GM11168 (cell line): ENCODE measurements around the gene PRKAA2.

Experiments
- in situ Hi-C: fragments of 300-500 bp; cut with MboI; formaldehyde crosslinking; loops from one replicate; pipeline ENCODE4 v1.12.0; 2022; ENCODE audit warnings: low sequenced_read_pairs; ENCODE audit not compliant: unreplicated experiment

Gene PRKAA2

GRCh38 chr1:56709995-56710394 lies 64.9 kb downstream of the PRKAA2 start:
- in situ Hi-C loops: no loop called here

DNA sequence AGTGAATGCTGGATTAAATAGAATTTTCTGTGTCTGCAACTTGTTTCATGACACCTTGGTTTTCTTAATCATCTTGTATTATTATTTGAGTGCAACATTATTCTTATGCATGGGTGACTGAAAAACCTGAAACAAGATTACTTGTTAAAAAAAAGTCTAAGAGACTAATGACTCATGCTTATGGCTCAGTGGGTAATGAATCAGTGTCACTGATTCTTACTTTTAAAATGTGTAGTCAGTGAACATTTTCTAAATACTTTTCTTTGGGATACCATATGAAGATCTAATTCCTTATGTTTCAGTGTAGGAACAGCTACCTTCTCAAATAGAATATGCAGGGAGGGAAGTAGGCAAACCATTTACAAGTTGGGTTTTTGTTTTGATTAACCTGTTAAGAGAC lies 65.5 kb downstream of the PRKAA2 start:
- in situ Hi-C loops: no loop called here

DNA sequence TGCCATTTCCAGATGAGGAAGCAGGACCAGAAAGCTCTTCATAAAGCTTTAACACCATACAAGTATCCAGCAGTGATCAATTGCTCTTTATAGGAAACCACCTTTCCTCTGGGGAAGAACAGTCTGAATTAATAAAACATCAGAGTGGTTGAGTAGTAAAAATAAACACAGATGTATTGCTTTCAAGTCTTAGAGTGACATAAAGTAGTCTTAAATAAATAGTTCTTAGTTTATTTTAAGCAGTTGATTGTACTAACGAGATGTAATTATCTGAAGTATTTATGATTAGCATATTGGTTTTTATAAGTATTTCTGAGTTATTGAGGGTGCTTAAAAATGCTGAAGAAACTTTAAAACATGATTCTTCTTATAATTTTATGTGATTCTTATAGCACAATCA lies 67.0 kb downstream of the PRKAA2 start:
- in situ Hi-C loops: no loop called here

DNA sequence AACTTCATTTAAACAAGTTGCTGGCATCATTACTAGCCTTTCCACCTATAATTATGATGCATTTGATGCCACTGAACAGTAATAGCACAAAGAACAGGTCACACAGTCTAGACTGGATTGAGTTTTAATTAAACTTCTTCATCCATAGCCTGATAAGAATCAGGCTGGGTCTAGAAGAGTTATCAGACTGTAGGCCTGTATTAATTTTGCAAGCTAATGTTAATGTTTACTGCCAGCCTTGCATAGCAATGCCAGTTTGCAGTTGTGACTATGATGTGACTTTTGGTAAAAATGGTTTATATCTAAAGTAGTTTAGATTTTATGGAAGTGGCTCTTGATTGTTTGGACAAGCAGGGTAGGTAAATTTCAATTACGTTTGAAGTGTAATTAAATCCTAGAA lies 68.0 kb downstream of the PRKAA2 start:
- in situ Hi-C loops: no loop called here

DNA sequence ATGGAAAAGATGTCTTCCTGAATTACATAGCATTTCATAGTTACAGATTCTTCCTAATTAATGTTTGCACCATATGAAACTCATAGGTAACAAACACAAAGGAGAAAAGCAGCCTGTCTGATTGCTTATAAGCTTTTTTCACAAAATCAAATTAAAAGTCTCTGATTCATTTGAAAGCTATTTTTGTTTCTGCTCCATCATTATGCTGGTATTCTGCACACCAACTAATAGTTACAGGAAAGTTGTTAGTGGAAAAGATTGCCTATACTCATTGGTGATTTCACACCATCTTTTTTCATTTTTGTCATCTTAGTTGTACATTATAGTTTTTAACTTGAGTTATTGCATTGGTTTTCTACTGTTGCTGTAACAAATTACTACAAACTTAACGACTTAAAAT lies 70.0 kb downstream of the PRKAA2 start:
- in situ Hi-C loops: no loop called here

DNA sequence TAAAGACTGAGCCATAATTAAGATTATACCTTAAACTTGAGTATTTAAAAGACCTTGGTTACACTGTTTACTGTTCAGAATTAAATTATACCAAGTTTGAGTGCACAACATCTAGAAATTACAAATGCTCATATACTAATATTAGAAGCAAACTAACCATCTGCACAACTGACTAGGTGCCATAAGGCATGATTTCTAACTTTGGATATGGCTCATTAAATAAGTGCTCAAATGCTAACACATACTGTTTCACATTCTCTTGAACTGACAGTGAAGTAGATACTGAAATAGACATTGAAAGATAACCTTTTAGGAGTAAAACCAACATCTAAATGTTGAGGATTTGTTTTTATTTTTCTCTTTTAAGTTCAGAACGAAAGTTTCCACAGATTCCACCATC lies 74.1 kb downstream of the PRKAA2 start:
- in situ Hi-C loops: no loop called here

GRCh38 chr1:56726706-56727105 lies 81.6 kb downstream of the PRKAA2 start:
- in situ Hi-C loops: no loop called here

- in situ Hi-C loops: no loop called here
These were observed 83.8 kb downstream of the PRKAA2 start for GRCh38 chr1:56728964-56729363.

DNA sequence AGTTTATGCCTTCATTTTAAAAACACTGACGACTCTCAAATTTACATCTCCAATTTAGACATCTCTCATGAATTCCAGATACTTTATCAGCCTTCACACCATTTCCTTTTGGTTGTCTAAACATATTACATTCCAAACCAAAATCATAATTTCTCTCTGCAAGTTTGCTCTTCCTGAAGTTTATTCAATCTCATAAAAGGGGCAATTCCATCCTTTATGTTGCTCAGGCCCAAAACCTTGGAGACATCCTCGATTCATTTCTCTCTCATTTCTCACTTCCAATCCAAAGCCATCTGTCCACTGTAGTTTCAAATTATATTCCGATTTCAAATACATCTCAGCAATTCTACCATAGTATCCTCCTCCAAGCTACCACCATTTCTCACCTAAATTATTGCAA lies 100.1 kb downstream of the PRKAA2 start:
- in situ Hi-C loops: no loop called here

DNA sequence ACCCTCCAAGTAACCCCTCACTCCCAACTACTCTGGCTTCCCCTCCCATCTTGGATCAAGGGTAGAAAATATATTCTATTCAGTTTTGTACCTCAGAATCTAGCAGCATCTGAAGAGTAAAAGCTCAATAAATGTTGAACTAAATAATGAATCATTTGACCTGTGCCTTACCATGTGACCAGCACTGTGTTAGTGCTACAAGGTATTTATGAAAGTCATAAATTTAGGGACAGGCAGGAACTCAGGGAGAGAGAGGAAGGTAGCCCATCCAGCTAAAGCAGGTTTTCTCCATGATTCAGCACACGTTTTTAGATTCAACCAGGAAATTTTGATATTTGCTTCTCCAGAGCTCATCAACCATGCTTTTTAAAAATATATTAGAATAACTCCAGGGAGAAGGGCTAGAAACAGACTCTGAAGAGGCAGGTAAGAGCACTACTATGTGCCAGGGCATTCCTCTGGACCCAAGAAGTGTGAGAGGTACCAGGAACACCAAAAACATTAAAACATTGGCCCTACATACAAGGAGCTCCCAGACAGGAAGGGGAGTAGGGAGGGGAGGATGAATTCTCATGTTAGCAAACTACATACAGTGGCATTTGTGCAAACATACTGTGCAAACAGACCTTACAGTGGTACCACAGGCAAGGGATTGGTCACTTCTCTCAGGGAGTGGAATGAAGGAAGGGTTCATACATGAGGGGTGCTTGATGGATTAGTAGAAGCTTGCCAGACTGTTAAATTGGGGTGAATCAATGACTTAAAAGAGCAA lies 109.8 kb downstream of the PRKAA2 start:
- in situ Hi-C loops: no loop called here

DNA sequence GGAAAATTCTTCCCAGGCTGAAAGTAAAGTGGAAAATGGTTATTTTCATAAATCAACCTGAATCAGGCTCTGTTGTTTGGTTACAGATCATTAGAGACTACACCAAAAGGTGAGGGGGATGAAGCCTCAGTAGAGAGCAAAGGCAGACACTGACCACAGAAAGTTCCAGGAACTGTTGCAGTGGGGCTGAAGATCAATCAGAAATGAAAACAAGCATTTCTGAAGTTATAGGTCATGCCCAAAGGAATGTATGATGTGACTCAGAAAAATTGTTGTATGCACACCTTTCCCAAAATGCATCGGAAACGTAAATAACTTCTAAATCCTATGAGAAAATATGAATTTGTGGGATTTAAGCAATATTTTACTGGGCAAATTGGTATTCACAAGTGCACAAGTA lies 110.8 kb downstream of the PRKAA2 start:
- in situ Hi-C loops: no loop called here

GRCh38 chr1:56758135-56758534 lies 113.0 kb downstream of the PRKAA2 start:
- in situ Hi-C loops: no loop called here

- in situ Hi-C loops: no loop called here
These were observed 113.7 kb downstream of the PRKAA2 start for GRCh38 chr1:56758794-56759193.
